WERI-Rb-1 (cell line): ENCODE results near the gene SEMA3D.

ENCODE experiments used
- DNase-seq: peaks from one replicate; pipeline ENCODE4 v3.0.0-alpha.2; 2020
- H3K27ac ChIP-seq: fragments of 250-450 bp; sonication (Bioruptor Pico); 2 replicates; pipeline ENCODE4 v1.5.1; 2020; ENCODE audit warnings: mild to moderate bottlenecking, moderate library complexity
- H3K27me3 ChIP-seq: fragments of 250-450 bp; sonication (Bioruptor Pico); 2 replicates; pipeline ENCODE4 v1.5.1; 2021; ENCODE audit warnings: mild to moderate bottlenecking, low read depth, moderate library complexity; ENCODE audit not compliant: insufficient read depth, severe bottlenecking
- H3K36me3 ChIP-seq: fragments of 250-450 bp; sonication (Bioruptor Pico); 2 replicates; pipeline ENCODE4 v1.5.1; 2020; ENCODE audit warnings: mild to moderate bottlenecking, moderate library complexity
- H3K4me3 ChIP-seq: 2 replicates; pipeline ENCODE4 v1.5.1; 2011; ENCODE audit warnings: low read depth, mild to moderate bottlenecking, control low read depth, low read length
- H3K9me3 ChIP-seq: fragments of 250-450 bp; sonication (Bioruptor Pico); 2 replicates; pipeline ENCODE4 v1.5.1; 2021; ENCODE audit warnings: mild to moderate bottlenecking, moderate library complexity; ENCODE audit not compliant: severe bottlenecking
- TF ChIP-seq, protein P1 (sequence below): IDR thresholded peaks from 2 replicates; pipeline ENCODE4 v1.5.1; 2011; ENCODE audit warnings: low read depth, mild to moderate bottlenecking, control low read depth, inconsistent platforms, low read length

Gene SEMA3D

DNA sequence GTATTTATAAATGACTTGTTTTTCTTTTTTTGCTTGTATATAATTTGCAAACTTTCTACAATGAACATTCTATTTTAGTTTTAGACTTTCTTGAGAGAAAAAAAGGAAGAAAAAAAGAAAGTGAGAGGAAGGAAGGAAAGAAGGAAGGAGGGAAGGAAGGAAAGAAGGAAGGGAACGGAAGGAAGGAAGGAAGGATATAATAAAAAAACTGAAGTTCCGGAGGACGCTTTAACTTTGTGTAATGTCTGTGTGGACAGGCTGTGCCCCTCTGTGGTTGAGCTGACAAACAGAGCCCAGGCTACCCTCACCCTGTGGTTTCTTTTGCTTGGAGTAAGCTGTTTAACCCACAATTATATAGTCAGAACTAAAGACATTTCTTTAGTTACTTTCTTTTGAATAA is 108.7 kb downstream of the SEMA3D start:
- Histone ChIP-seq H3K9me3 (no peaks in the 10 kb centered on the region), H3K36me3 (no peaks in the 10 kb centered on the region), H3K27ac (no peak overlapping the region), H3K27me3 (no peaks in the 10 kb centered on the region), H3K4me3 (no peak overlapping the region)
- TF ChIP-seq, protein P1, sequence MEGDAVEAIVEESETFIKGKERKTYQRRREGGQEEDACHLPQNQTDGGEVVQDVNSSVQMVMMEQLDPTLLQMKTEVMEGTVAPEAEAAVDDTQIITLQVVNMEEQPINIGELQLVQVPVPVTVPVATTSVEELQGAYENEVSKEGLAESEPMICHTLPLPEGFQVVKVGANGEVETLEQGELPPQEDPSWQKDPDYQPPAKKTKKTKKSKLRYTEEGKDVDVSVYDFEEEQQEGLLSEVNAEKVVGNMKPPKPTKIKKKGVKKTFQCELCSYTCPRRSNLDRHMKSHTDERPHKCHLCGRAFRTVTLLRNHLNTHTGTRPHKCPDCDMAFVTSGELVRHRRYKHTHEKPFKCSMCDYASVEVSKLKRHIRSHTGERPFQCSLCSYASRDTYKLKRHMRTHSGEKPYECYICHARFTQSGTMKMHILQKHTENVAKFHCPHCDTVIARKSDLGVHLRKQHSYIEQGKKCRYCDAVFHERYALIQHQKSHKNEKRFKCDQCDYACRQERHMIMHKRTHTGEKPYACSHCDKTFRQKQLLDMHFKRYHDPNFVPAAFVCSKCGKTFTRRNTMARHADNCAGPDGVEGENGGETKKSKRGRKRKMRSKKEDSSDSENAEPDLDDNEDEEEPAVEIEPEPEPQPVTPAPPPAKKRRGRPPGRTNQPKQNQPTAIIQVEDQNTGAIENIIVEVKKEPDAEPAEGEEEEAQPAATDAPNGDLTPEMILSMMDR: no peak
- no peak for DNase-seq

DNA sequence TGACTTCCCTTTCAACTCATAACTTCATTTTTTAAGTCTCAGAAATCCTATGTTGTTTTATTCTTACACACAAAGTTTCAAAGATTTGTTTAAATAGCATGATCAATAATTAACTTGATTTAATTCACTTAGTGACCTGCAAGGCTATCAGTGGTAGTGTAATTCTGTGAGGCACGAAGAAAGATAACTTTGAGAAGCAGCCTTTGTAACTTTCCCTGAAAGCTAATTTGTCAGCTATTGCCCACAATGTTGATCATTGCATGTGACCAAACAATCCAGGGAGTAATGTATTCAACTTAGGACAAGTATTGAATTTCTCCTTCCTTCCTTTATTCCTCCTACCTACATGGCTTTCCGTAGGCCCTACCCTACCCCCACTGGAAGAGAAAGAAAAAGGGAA is 111.0 kb downstream of the SEMA3D start:
- no peak overlapping the region for H3K27ac ChIP-seq
- H3K36me3 ChIP-seq: no peaks in the 10 kb centered on the region
- H3K9me3 ChIP-seq: no peaks in the 10 kb centered on the region
- TF ChIP-seq, protein P1: no peak
- no peak overlapping the region for H3K4me3 ChIP-seq
- no peak for DNase-seq
- H3K27me3 ChIP-seq: no peaks in the 10 kb centered on the region

DNA sequence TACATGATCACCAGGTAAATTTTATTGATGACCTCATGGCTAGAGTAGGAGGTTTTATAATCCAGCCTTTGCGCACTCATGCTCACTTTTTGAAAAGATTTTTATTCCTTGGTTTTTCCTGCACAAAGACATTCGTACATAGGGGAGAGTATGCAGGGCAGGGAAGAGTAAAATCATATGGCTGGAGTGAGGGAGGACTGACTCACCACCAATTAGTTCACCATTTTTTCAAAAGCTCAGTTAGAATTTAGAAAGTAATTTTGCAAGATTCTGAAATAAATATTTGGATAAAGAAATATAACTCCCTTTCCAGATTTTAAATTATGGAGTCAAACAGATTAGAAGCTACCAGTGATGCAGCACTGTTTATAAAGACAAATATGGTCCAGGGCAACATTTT is 111.9 kb downstream of the SEMA3D start:
- no peaks in the 10 kb centered on the region for H3K9me3 ChIP-seq
- TF ChIP-seq, protein P1: no peak
- no peaks in the 10 kb centered on the region for H3K27me3 ChIP-seq
- no peak overlapping the region for H3K27ac ChIP-seq
- H3K4me3 ChIP-seq: no peak overlapping the region
- DNase-seq: no peak
- no peaks in the 10 kb centered on the region for H3K36me3 ChIP-seq

DNA sequence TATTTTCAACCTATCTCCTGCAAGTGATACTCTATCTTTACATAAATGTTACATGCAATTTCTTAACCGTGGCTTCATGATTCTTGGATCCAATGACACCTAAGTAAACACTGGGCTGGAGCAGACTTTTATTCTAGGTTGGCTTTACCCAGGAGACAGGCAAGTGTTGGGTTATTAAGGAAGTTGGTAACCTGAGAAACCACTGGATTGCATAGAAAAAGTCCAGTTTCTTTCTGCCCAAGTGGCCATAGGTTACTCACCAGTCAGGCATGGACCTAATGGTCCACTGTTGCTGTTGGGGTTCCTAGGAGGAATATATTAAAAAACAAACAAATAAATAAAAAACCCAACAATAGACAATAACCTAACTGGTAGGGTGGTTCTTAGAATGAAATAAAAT is 112.8 kb downstream of the SEMA3D start:
- Histone ChIP-seq H3K36me3 (no peaks in the 10 kb centered on the region), H3K9me3 (no peaks in the 10 kb centered on the region), H3K4me3 (no peak overlapping the region), H3K27ac (no peak overlapping the region), H3K27me3 (no peaks in the 10 kb centered on the region)
- TF ChIP-seq, protein P1: no peak
- DNase-seq: no peak

DNA sequence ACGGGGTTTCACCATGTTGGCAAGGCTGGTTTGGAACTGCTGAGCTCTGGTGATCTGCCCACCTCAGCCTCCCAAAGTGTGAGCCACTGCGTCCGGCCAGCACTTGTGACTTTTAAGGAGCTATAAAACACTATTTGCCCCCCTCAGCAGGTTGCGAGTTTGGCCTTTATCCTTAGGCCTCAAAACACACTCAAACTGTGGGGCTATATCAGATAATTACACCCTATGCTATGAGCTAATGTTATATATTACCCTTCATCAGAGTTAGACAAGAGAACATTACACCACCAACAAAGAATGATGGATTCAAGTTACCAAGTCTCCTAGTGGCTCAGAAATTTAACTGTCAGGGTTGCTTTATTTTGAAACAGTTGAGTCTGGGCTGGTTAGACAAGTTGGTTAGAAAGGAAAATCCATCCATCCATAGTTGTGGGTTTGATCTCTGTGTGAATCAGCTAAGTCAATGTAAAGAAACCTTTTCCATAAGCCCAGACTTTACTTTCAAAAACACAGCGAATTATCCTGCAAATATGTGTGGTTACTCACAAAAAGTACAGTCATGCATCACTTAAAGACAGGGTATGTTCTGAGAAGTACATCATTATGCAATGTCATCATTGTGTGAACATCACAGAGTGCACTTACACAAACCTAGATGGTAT is 115.8 kb downstream of the SEMA3D start:
- H3K36me3 ChIP-seq: no peaks in the 10 kb centered on the region
- DNase-seq: no peak
- TF ChIP-seq, protein P1: no peak
- H3K27me3 ChIP-seq: no peaks in the 10 kb centered on the region
- H3K27ac ChIP-seq: no peak overlapping the region
- no peak overlapping the region for H3K4me3 ChIP-seq
- no peaks in the 10 kb centered on the region for H3K9me3 ChIP-seq

DNA sequence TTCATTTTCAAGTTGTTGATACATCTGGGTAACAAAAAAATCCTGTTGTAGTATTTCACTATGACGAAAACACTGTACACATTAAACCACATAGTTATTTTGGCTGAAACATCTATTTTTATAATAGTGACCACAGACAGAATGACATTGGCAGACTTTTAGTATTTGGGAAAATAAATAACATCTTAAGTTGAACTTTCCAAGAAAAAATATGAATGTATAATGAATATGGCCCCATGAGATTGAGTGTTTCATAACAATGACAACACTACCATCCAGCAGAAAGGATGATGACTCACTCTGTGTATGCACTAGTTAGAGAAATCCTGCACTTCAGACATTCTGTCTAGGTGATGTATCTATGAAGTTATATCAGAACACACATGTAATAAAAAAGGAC is 118.1 kb downstream of the SEMA3D start:
- H3K4me3 ChIP-seq: no peak overlapping the region
- no peaks in the 10 kb centered on the region for H3K9me3 ChIP-seq
- DNase-seq: no peak
- H3K36me3 ChIP-seq: no peaks in the 10 kb centered on the region
- no peaks in the 10 kb centered on the region for H3K27me3 ChIP-seq
- no peak overlapping the region for H3K27ac ChIP-seq
- TF ChIP-seq, protein P1: no peak
